Muscle layer of duodenum (tissue), 2 donors: Measurements from ENCODE around the gene ANKHD1.

Source experiments
- H3K27ac ChIP-seq: one replicate; pipeline ENCODE4 v1.7.0; 2013; ENCODE audit warnings: mild to moderate bottlenecking, low read length
- H3K27me3 ChIP-seq: one replicate; pipeline ENCODE4 v1.7.0; 2013; ENCODE audit warnings: low read depth, mild to moderate bottlenecking, control low read depth, low read length
- H3K36me3 ChIP-seq, 2 donors: one replicate each; pipeline ENCODE4 v1.7.0; 2013; ENCODE audit warnings: low read length in 2 of 2, control low read depth in 1 of 2, mild to moderate bottlenecking in 1 of 2; ENCODE audit not compliant: insufficient read depth in 2 of 2, control insufficient read depth in 1 of 2
- H3K4me1 ChIP-seq, 2 donors: one replicate each; pipeline ENCODE4 v1.7.0; 2013; ENCODE audit warnings: low read length in 2 of 2, mild to moderate bottlenecking in 2 of 2, control low read depth in 1 of 2, moderate library complexity in 1 of 2; ENCODE audit not compliant: insufficient read depth in 2 of 2, control insufficient read depth in 1 of 2
- H3K4me3 ChIP-seq, 2 donors: one replicate each; pipeline ENCODE4 v1.7.0; 2013; ENCODE audit warnings: low read length in 2 of 2, low read depth in 1 of 2, mild to moderate bottlenecking in 1 of 2
- H3K9me3 ChIP-seq, 2 donors: one replicate each; pipeline ENCODE4 v1.7.0; 2013; ENCODE audit warnings: low read length in 2 of 2, control low read depth in 1 of 2, mild to moderate bottlenecking in 1 of 2; ENCODE audit not compliant: control insufficient read depth in 1 of 2
- donor health status: healthy.

The ANKHD1 gene

GRCh38 chr5:140557136-140557805, 155.6 kb downstream of the ANKHD1 start, which contains the start of gene SRA1:
Gene SRA1, minus strand, starts transcription at chr5:140557473. Its CDS starts 21 bp downstream, at chr5:140557452.
- Histone ChIP-seq H3K4me1 (peaks cover 11 to 20% of the 10 kb centered on the region in 2 donors), H3K36me3 (peaks cover 9 to 22% of the 10 kb centered on the region in 2 donors), H3K9me3 (no peaks in the 10 kb centered on the region), H3K4me3 (peak within 1 kb of the TSS; percentile 78 to 94), H3K27me3 (no peaks in the 10 kb centered on the region), H3K27ac (peak within 1 kb of the TSS; percentile 96)

GRCh38 chr5:140557965-140558364, 156.3 kb downstream of the ANKHD1 start:
- Histone ChIP-seq H3K27me3 (no peaks in the 10 kb centered on the region), H3K4me3 (peak overlapping the region in 1 of 2 donors; percentile 94), H3K4me1 (peaks cover 16 to 25% of the 10 kb centered on the region in 2 donors), H3K27ac (peak overlapping the region; percentile 96), H3K9me3 (no peaks in the 10 kb centered on the region), H3K36me3 (peaks cover 9 to 22% of the 10 kb centered on the region in 2 donors)

GRCh38 chr5:140558542-140558941, 156.9 kb downstream of the ANKHD1 start:
- Histone ChIP-seq H3K4me3 (no peak overlapping the region), H3K27ac (peak overlapping the region; percentile 96), H3K27me3 (no peaks in the 10 kb centered on the region), H3K4me1 (peaks cover 21 to 31% of the 10 kb centered on the region in 2 donors), H3K9me3 (no peaks in the 10 kb centered on the region), H3K36me3 (peaks cover 9 to 22% of the 10 kb centered on the region in 2 donors)

GRCh38 chr5:140560227-140560626, 158.6 kb downstream of the ANKHD1 start:
- Histone ChIP-seq H3K4me1 (peaks cover 25 to 34% of the 10 kb centered on the region in 2 donors), H3K9me3 (no peaks in the 10 kb centered on the region), H3K27ac (no peak overlapping the region), H3K4me3 (no peak overlapping the region), H3K36me3 (peaks cover 9 to 22% of the 10 kb centered on the region in 2 donors), H3K27me3 (no peaks in the 10 kb centered on the region)

- no peaks in the 10 kb centered on the region for H3K9me3 ChIP-seq
- no peaks in the 10 kb centered on the region for H3K27me3 ChIP-seq
- H3K4me3 ChIP-seq = no peak overlapping the region
- peaks cover 20 to 38% of the 10 kb centered on the region in 2 donors for H3K4me1 ChIP-seq
- peaks cover 16 to 32% of the 10 kb centered on the region in 2 donors for H3K36me3 ChIP-seq
- no peak overlapping the region for H3K27ac ChIP-seq
Measured at GRCh38 chr5:140561753-140562523, 160.3 kb downstream of the ANKHD1 start.

GRCh38 chr5:140563596-140563995, 162.0 kb downstream of the ANKHD1 start:
- peaks cover 21 to 54% of the 10 kb centered on the region in 2 donors for H3K4me1 ChIP-seq
- H3K4me3 ChIP-seq = peak overlapping the region; percentile 66 to 93
- H3K36me3 ChIP-seq = peaks cover 30 to 45% of the 10 kb centered on the region in 2 donors
- no peaks in the 10 kb centered on the region for H3K9me3 ChIP-seq
- H3K27ac ChIP-seq = peak overlapping the region; percentile 98
- no peaks in the 10 kb centered on the region for H3K27me3 ChIP-seq

GRCh38 chr5:140564196-140565023, 162.8 kb downstream of the ANKHD1 start, which contains the start of the genes APBB3 and SLC35A4:
Gene APBB3, minus strand, starts transcription at chr5:140564598. Its CDS starts 353 bp downstream, at chr5:140564245.
Gene SLC35A4, plus strand, starts transcription at chr5:140564828. Its CDS starts 2,342 bp downstream, at chr5:140567170.
- Histone ChIP-seq H3K36me3 (peaks cover 30 to 47% of the 10 kb centered on the region in 2 donors), H3K9me3 (no peaks in the 10 kb centered on the region), H3K4me1 (peaks cover 24 to 58% of the 10 kb centered on the region in 2 donors), H3K4me3 (peak within 1 kb of the TSS; percentile 66 to 93), H3K27me3 (no peaks in the 10 kb centered on the region), H3K27ac (peak within 1 kb of the TSS; percentile 98)

- Histone ChIP-seq H3K27ac (peak overlapping the region; percentile 98), H3K9me3 (no peaks in the 10 kb centered on the region), H3K4me1 (peaks cover 24 to 64% of the 10 kb centered on the region in 2 donors), H3K4me3 (peak overlapping the region; percentile 66 to 93), H3K36me3 (peaks cover 30 to 46% of the 10 kb centered on the region in 2 donors), H3K27me3 (no peaks in the 10 kb centered on the region)
Measured at GRCh38 chr5:140565024-140565779, 163.6 kb downstream of the ANKHD1 start.

- peak overlapping the region; percentile 98 for H3K27ac ChIP-seq
- no peaks in the 10 kb centered on the region for H3K27me3 ChIP-seq
- H3K9me3 ChIP-seq = no peaks in the 10 kb centered on the region
- peak overlapping the region; percentile 66 to 93 for H3K4me3 ChIP-seq
- H3K4me1 ChIP-seq = peaks cover 24 to 68% of the 10 kb centered on the region in 2 donors
- peaks cover 34 to 43% of the 10 kb centered on the region in 2 donors for H3K36me3 ChIP-seq
Measured at GRCh38 chr5:140565780-140566095, 164.1 kb downstream of the ANKHD1 start.

- Histone ChIP-seq H3K4me3 (no peak overlapping the region), H3K4me1 (peaks cover 24 to 76% of the 10 kb centered on the region in 2 donors), H3K27me3 (no peaks in the 10 kb centered on the region), H3K27ac (no peak overlapping the region), H3K36me3 (peaks cover 25 to 35% of the 10 kb centered on the region in 2 donors), H3K9me3 (no peaks in the 10 kb centered on the region)
Measured at GRCh38 chr5:140566665-140567064, 165.0 kb downstream of the ANKHD1 start.
